Measurements from ENCODE around the gene ZFYVE9. TPM values are rescaled to one million over a fixed set of nuclear protein-coding genes. Genes with fewer than 3 reads are reported as not detected.

Gene ZFYVE9
- total and polyA plus RNA-seq, 9 of the 15 experiments (the other 6 are each of a cell fraction or from before 2014, with no cell fraction given) = 0.52 to 14.4 (median 8.9) TPM

DNA sequence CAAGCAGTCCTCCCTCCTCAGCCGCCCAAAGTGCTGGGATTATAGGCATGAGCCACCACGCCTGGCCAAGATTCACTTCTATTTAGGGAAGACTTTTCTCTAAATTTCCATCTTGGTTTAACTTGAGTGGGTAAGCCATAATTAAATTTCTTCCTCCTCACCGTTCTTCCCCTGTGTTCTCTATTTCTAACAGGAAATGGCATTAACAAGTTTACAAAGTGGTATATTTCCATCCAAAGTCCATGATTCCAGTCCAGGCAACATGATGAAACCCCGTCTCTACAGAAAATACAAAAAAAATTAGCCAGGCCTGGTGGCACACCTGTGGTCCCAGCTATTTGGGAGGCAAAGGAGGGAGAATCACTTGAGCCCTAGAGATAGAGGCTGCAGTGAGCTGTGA is 92.1 kb downstream of the ZFYVE9 start (continued):
- TF ChIP-seq HDAC2 (IDR thresholded peaks at IDR 0.05) (no peak), ESRRA (IDR thresholded peaks at IDR 0.05; ENCODE audit: borderline replicate concordance, low read depth) (no peak), ZNF551 (CRISPR knock-in tag; IDR thresholded peaks at IDR 0.05) (no peak), SOX6 (IDR thresholded peaks at IDR 0.05) (no peak), ARID1B (IDR thresholded peaks at IDR 0.05) (no peak), PML (IDR thresholded peaks at IDR 0.05; ENCODE audit: low read length) (no peak), NFIX (CRISPR knock-in tag; IDR thresholded peaks at IDR 0.05; ENCODE audit: low read depth) (no peak), HDAC3 (IDR thresholded peaks at IDR 0.05; ENCODE audit: borderline replicate concordance, partially characterized antibody) (no peak), KDM2B (CRISPR knock-in tag; IDR thresholded peaks at IDR 0.05) (no peak)
- TF ChIP-seq, protein P1, sequence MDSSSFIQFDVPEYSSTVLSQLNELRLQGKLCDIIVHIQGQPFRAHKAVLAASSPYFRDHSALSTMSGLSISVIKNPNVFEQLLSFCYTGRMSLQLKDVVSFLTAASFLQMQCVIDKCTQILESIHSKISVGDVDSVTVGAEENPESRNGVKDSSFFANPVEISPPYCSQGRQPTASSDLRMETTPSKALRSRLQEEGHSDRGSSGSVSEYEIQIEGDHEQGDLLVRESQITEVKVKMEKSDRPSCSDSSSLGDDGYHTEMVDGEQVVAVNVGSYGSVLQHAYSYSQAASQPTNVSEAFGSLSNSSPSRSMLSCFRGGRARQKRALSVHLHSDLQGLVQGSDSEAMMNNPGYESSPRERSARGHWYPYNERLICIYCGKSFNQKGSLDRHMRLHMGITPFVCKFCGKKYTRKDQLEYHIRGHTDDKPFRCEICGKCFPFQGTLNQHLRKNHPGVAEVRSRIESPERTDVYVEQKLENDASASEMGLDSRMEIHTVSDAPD (CRISPR knock-in tag; IDR thresholded peaks at IDR 0.05) = no peak
- TF ChIP-seq, protein P2, sequence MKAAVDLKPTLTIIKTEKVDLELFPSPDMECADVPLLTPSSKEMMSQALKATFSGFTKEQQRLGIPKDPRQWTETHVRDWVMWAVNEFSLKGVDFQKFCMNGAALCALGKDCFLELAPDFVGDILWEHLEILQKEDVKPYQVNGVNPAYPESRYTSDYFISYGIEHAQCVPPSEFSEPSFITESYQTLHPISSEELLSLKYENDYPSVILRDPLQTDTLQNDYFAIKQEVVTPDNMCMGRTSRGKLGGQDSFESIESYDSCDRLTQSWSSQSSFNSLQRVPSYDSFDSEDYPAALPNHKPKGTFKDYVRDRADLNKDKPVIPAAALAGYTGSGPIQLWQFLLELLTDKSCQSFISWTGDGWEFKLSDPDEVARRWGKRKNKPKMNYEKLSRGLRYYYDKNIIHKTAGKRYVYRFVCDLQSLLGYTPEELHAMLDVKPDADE (conservative IDR thresholded peaks at IDR 0.05; ENCODE audit: control insufficient read depth, low read depth, low read length) = no peak

Data from K562 (cell line).